K562 (cell line): Measurements from ENCODE around the gene CST6. TPM values are rescaled to one million over a fixed set of nuclear protein-coding genes. Genes with fewer than 3 reads are reported as not detected.

ENCODE experiments used
- CHCHD3 ChIP-seq: fragments of 250-450 bp; sonication (Bioruptor Pico); IDR thresholded peaks from 2 replicates; pipeline ENCODE4 v2.1.2; 2022; ENCODE audit warnings: mild to moderate bottlenecking
- CREM ChIP-seq: IDR thresholded peaks from 2 replicates; pipeline ENCODE4 v1.6.1; 2014; ENCODE audit warnings: antibody characterized with exemption, low read depth
- SMARCA5 ChIP-seq: fragments of 450-650 bp; IDR thresholded peaks from 2 replicates; pipeline ENCODE4 v1.6.1; 2016
- TCF7 ChIP-seq: sonication (generic); IDR thresholded peaks from 2 replicates; pipeline ENCODE4 v1.6.1; 2016; ENCODE audit warnings: antibody characterized with exemption, borderline replicate concordance
- TEAD1 ChIP-seq, 2 experiments: fragments of 450-650 bp in 1 of 2; sonication (generic) in 1 of 2; formaldehyde crosslinking; IDR thresholded peaks; 2 replicates each; pipeline versions ENCODE4 v1.4.0 to v1.8.0; 2020 to 2022; ENCODE audit warnings: mild to moderate bottlenecking in 2 of 2, missing genetic modification reagents in 1 of 2
- ZBTB9 ChIP-seq: fragments of 450-650 bp; formaldehyde crosslinking; IDR thresholded peaks from 2 replicates; pipeline ENCODE4 v1.4.0; 2020; ENCODE audit warnings: mild to moderate bottlenecking, moderate library complexity
- ZNF212 ChIP-seq: fragments of 450-650 bp; formaldehyde crosslinking; IDR thresholded peaks from 2 replicates; pipeline ENCODE4 v1.4.0; 2020; ENCODE audit warnings: mild to moderate bottlenecking
- ZNF277 ChIP-seq: fragments of 250-450 bp; sonication (Bioruptor Pico); IDR thresholded peaks from 2 replicates; pipeline ENCODE4 v1.8.0; 2022; ENCODE audit warnings: inconsistent platforms, mild to moderate bottlenecking, moderate library complexity, borderline replicate concordance
- polyA plus RNA-seq, 8 experiments: library from polyadenylated mRNA; depleted of rRNA in 4 of 8; stranded (reverse) in 5 of 8; unstranded in 3 of 8; fragments of >200 nt; fragmentation: Nextera tagmentation in 2 of 8; fragmentation: Illumina TruSeq in 1 of 8; extraction: Ambion mirVana in 2 of 8; extraction: Trizol in 1 of 8; gene quantifications; 2 replicates each; pipeline versions ENCODE4 v1.2.1 to v1.2.3, GENCODE V29; 2011 to 2014; ENCODE audit warnings: inconsistent platforms in 1 of 8, missing spikeins in 1 of 8
- total RNA-seq, 7 experiments: library from RNA; depleted of rRNA in 6 of 7; stranded (reverse); fragments of >200 nt in 6 of 7; fragmentation: Illumina TruSeq in 2 of 7; extraction: Trizol in 2 of 7; gene quantifications; 2 replicates each; pipeline versions ENCODE4 v1.2.1 to v1.2.3, GENCODE V29; 2011 to 2021; ENCODE audit warnings: low replicate concordance in 1 of 7
- TF ChIP-seq, protein P1 (sequence below): fragments of 450-650 bp; IDR thresholded peaks from 2 replicates; pipeline ENCODE4 v1.6.1; 2016; ENCODE audit warnings: mild to moderate bottlenecking, moderate library complexity

CST6 gene
- total and polyA plus RNA-seq, 9 of the 15 experiments (the other 6 are each of a cell fraction or from before 2014, with no cell fraction given) = not detected

- peak; percentile 61 to 82 for TF ChIP-seq TEAD1 (CRISPR knock-in tag; IDR thresholded peaks at IDR 0.05)
- TF ChIP-seq ZNF212 (CRISPR knock-in tag) = no peak
- TF ChIP-seq, protein P1, sequence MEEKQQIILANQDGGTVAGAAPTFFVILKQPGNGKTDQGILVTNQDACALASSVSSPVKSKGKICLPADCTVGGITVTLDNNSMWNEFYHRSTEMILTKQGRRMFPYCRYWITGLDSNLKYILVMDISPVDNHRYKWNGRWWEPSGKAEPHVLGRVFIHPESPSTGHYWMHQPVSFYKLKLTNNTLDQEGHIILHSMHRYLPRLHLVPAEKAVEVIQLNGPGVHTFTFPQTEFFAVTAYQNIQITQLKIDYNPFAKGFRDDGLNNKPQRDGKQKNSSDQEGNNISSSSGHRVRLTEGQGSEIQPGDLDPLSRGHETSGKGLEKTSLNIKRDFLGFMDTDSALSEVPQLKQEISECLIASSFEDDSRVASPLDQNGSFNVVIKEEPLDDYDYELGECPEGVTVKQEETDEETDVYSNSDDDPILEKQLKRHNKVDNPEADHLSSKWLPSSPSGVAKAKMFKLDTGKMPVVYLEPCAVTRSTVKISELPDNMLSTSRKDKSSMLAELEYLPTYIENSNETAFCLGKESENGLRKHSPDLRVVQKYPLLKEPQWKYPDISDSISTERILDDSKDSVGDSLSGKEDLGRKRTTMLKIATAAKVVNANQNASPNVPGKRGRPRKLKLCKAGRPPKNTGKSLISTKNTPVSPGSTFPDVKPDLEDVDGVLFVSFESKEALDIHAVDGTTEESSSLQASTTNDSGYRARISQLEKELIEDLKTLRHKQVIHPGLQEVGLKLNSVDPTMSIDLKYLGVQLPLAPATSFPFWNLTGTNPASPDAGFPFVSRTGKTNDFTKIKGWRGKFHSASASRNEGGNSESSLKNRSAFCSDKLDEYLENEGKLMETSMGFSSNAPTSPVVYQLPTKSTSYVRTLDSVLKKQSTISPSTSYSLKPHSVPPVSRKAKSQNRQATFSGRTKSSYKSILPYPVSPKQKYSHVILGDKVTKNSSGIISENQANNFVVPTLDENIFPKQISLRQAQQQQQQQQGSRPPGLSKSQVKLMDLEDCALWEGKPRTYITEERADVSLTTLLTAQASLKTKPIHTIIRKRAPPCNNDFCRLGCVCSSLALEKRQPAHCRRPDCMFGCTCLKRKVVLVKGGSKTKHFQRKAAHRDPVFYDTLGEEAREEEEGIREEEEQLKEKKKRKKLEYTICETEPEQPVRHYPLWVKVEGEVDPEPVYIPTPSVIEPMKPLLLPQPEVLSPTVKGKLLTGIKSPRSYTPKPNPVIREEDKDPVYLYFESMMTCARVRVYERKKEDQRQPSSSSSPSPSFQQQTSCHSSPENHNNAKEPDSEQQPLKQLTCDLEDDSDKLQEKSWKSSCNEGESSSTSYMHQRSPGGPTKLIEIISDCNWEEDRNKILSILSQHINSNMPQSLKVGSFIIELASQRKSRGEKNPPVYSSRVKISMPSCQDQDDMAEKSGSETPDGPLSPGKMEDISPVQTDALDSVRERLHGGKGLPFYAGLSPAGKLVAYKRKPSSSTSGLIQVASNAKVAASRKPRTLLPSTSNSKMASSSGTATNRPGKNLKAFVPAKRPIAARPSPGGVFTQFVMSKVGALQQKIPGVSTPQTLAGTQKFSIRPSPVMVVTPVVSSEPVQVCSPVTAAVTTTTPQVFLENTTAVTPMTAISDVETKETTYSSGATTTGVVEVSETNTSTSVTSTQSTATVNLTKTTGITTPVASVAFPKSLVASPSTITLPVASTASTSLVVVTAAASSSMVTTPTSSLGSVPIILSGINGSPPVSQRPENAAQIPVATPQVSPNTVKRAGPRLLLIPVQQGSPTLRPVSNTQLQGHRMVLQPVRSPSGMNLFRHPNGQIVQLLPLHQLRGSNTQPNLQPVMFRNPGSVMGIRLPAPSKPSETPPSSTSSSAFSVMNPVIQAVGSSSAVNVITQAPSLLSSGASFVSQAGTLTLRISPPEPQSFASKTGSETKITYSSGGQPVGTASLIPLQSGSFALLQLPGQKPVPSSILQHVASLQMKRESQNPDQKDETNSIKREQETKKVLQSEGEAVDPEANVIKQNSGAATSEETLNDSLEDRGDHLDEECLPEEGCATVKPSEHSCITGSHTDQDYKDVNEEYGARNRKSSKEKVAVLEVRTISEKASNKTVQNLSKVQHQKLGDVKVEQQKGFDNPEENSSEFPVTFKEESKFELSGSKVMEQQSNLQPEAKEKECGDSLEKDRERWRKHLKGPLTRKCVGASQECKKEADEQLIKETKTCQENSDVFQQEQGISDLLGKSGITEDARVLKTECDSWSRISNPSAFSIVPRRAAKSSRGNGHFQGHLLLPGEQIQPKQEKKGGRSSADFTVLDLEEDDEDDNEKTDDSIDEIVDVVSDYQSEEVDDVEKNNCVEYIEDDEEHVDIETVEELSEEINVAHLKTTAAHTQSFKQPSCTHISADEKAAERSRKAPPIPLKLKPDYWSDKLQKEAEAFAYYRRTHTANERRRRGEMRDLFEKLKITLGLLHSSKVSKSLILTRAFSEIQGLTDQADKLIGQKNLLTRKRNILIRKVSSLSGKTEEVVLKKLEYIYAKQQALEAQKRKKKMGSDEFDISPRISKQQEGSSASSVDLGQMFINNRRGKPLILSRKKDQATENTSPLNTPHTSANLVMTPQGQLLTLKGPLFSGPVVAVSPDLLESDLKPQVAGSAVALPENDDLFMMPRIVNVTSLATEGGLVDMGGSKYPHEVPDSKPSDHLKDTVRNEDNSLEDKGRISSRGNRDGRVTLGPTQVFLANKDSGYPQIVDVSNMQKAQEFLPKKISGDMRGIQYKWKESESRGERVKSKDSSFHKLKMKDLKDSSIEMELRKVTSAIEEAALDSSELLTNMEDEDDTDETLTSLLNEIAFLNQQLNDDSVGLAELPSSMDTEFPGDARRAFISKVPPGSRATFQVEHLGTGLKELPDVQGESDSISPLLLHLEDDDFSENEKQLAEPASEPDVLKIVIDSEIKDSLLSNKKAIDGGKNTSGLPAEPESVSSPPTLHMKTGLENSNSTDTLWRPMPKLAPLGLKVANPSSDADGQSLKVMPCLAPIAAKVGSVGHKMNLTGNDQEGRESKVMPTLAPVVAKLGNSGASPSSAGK = no peak; the same call in 1 of the 2 replicates
- TF ChIP-seq TCF7 = 0 out of 2 replicates have a peak, but pooled peaks have one; percentile 60
- TF ChIP-seq ZBTB9 (CRISPR knock-in tag) = no peak
- no peak for TF ChIP-seq SMARCA5
- TF ChIP-seq CHCHD3 = peak; percentile 35; the same call in 1 of the 2 replicates
- peak; percentile 90 for TF ChIP-seq CREM
- no peak for TF ChIP-seq ZNF277 (CRISPR knock-in tag)
Observed at GRCh38 chr11:66001942-66002647, 9.7 kb upstream of the CST6 start, which contains the start of the genes BANF1 and EIF1AD (continued).
